HepG2 (cell line): ENCODE results near the gene MXD3. TPM values are rescaled to one million over a fixed set of nuclear protein-coding genes. Genes with fewer than 3 reads are reported as not detected.
A peak's percentile ranks its signal among the peaks of the same experiment; 100 is the strongest.

Source experiments
- ATAC-seq: fragments of 200-7000 bp; cut with Tn5 transposase; 3 replicates; pipeline ENCODE4 v1.9.1; 2020; ENCODE audit warnings: mild to moderate bottlenecking, moderate library complexity
- BruUV-seq: library from RNA; stranded (reverse); fragments of 400-500 nt; replicated peaks from 2 replicates; lab custom pipeline; 2021; lab: Mats Ljungman, UMichigan
- CTCF ChIA-PET: fragments of 300-600 bp; formaldehyde crosslinking; extraction: SDS; loops from one replicate; lab custom pipeline; 2021; ENCODE audit warnings: low total read pairs, inconsistent platforms, low intra/inter-chr PET ratio; lab: Yijun Ruan, JAX
- POLR2A ChIA-PET: fragments of 350-600 bp; sonication (Branson Sonifier 250); formaldehyde crosslinking; loops from one replicate; lab custom pipeline; 2020; ENCODE audit warnings: antibody characterized with exemption, inconsistent platforms; lab: Yijun Ruan, JAX
- DNase-seq: peaks from one replicate; pipeline ENCODE4 v3.0.0-alpha.2; 2015; ENCODE audit warnings: low spot score
- FAIRE-seq: peaks from 3 replicates; lab custom pipeline; 2011; peaks lifted over from hg19 to GRCh38; lab: Jason Lieb, UNC
- H2AFZ ChIP-seq: one replicate; pipeline ENCODE4 v1.6.1; 2011; ENCODE audit warnings: low read length, inconsistent platforms
- H3K27ac ChIP-seq: fragments of 300-600 bp; 3 replicates; pipeline ENCODE4 v1.8.0; 2011; ENCODE audit warnings: mixed run types, mild to moderate bottlenecking, mixed read lengths, low read length, inconsistent platforms; ENCODE audit not compliant: insufficient read depth; ENCODE audit errors: extremely low read length
- H3K27me3 ChIP-seq, 2 experiments: fragments of 200-600 bp in 1 of 2; 2 replicates in 1 of 2; 3 replicates in 1 of 2; pipeline versions ENCODE4 v1.6.0 to v1.8.0; 2011; ENCODE audit warnings: low read length in 2 of 2, mild to moderate bottlenecking in 2 of 2, moderate library complexity in 2 of 2, inconsistent platforms in 1 of 2; ENCODE audit not compliant: insufficient read depth in 2 of 2, control insufficient read depth in 1 of 2
- H3K36me3 ChIP-seq, 2 experiments: fragments of 200-600 bp in 1 of 2; replicated peaks in 1 of 2; 2 replicates in 1 of 2; 3 replicates in 1 of 2; pipeline versions ENCODE4 v1.5.1 to v1.8.0; 2011; ENCODE audit warnings: low read length in 2 of 2, inconsistent platforms in 1 of 2; ENCODE audit not compliant: insufficient read depth in 2 of 2, control insufficient read depth in 1 of 2
- H3K4me1 ChIP-seq: 2 replicates; pipeline ENCODE4 v1.5.1; 2012; ENCODE audit warnings: low read length, inconsistent platforms; ENCODE audit not compliant: insufficient read depth
- H3K4me2 ChIP-seq: 2 replicates; pipeline ENCODE4 v1.6.0; 2011; ENCODE audit warnings: low read depth, low read length, inconsistent platforms
- H3K4me3 ChIP-seq, 3 experiments: fragments of 200-600 bp in 1 of 3; sonication (generic), shearing (Covaris generic) in 1 of 3; replicated peaks in 1 of 3; 2 replicates each; pipeline ENCODE4 v1.5.1; 2011 to 2016; ENCODE audit warnings: low read length in 3 of 3, inconsistent platforms in 2 of 3, low read depth in 2 of 3, mild to moderate bottlenecking in 2 of 3, control low read depth in 1 of 3, mixed read lengths in 1 of 3; ENCODE audit not compliant: insufficient read depth in 1 of 3
- H3K79me2 ChIP-seq: one replicate; pipeline ENCODE4 v1.6.1; 2011; ENCODE audit warnings: low read length, inconsistent platforms; ENCODE audit not compliant: insufficient read depth
- H3K9ac ChIP-seq: 2 replicates; pipeline ENCODE4 v1.6.0; 2011; ENCODE audit warnings: mild to moderate bottlenecking, low read depth, low read length, inconsistent platforms; ENCODE audit not compliant: insufficient read depth
- H3K9me3 ChIP-seq: 2 replicates; pipeline ENCODE4 v1.5.1; 2012; ENCODE audit warnings: mild to moderate bottlenecking, low read length
- H4K20me1 ChIP-seq: 2 replicates; pipeline ENCODE4 v1.6.0; 2011; ENCODE audit warnings: inconsistent platforms, mild to moderate bottlenecking, low read length, moderate library complexity; ENCODE audit not compliant: insufficient read depth
- SAFB2 ChIP-seq: sonication (generic); formaldehyde crosslinking; IDR thresholded peaks from 2 replicates; pipeline ENCODE4 v1.5.1; 2020; ENCODE audit warnings: missing genetic modification reagents, low read depth, mild to moderate bottlenecking, borderline replicate concordance
- ZNF124 ChIP-seq: sonication (generic); formaldehyde crosslinking; IDR thresholded peaks from 2 replicates; pipeline ENCODE4 v1.4.0; 2020; ENCODE audit warnings: missing genetic modification reagents
- ZNF180 ChIP-seq: sonication (generic); formaldehyde crosslinking; IDR thresholded peaks from 2 replicates; pipeline ENCODE4 v1.4.0; 2020; ENCODE audit warnings: low read depth, missing genetic modification reagents, borderline replicate concordance
- ZNF354B ChIP-seq: sonication (generic); formaldehyde crosslinking; IDR thresholded peaks from 2 replicates; pipeline ENCODE4 v1.8.0; 2022; ENCODE audit warnings: mild to moderate bottlenecking, missing genetic modification reagents
- WGBS: methylation state at CpG from one replicate; pipeline ENCODE4 v1.1.6; 2017; ENCODE audit warnings: low lambda C conversion rate; 5-methylcytosine and 5-hydroxymethylcytosine counted together
- in situ Hi-C: cut with HindIII; loops from 2 replicates; pipeline ENCODE4 v1.10.0; 2017; ENCODE audit warnings: low pct_unique_long_range_greater_than_20kb; ENCODE audit not compliant: extremely low pct_ligation_motif_present
- intact Hi-C: fragments of 100-400 bp; cut with micrococcal nuclease; formaldehyde crosslinking; loops from one replicate; pipeline ENCODE4 v1.10.0; 2022; ENCODE audit not compliant: unreplicated experiment
- polyA plus RNA-seq, 8 experiments: library from polyadenylated mRNA; depleted of rRNA in 3 of 8; stranded (reverse) in 7 of 8; unstranded in 1 of 8; fragments of >200 nt; fragmentation: Illumina TruSeq in 4 of 8; extraction: Trizol in 4 of 8; gene quantifications; 2 replicates each; pipeline versions ENCODE4 v1.2.1 to v1.2.3, GENCODE V29; 2011 to 2016; ENCODE audit warnings: low read depth in 4 of 8, missing spikeins in 1 of 8, mixed read lengths in 1 of 8; ENCODE audit not compliant: insufficient read depth in 1 of 8
- total RNA-seq, 5 experiments: library from RNA; depleted of rRNA; stranded (reverse); fragments of >200 nt; fragmentation: Illumina TruSeq; extraction: Trizol; gene quantifications; 2 replicates each; pipeline ENCODE4 v1.2.3, GENCODE V29; 2016; ENCODE audit warnings: low read depth in 1 of 5
- TF ChIP-seq, protein P1 (sequence below): IDR thresholded peaks from 2 replicates; pipeline ENCODE4 v1.6.1; 2016; ENCODE audit warnings: low read depth
- TF ChIP-seq, protein P2 (sequence below): sonication (generic); formaldehyde crosslinking; IDR thresholded peaks from 2 replicates; pipeline ENCODE4 v1.8.1; 2023; ENCODE audit warnings: mild to moderate bottlenecking, moderate library complexity, missing genetic modification reagents

MXD3 gene
- total and polyA plus RNA-seq, 2 of the 13 experiments (the other 11 are each of a cell fraction or from before 2014, with no cell fraction given) = 10.5 to 12.8 TPM

DNA sequence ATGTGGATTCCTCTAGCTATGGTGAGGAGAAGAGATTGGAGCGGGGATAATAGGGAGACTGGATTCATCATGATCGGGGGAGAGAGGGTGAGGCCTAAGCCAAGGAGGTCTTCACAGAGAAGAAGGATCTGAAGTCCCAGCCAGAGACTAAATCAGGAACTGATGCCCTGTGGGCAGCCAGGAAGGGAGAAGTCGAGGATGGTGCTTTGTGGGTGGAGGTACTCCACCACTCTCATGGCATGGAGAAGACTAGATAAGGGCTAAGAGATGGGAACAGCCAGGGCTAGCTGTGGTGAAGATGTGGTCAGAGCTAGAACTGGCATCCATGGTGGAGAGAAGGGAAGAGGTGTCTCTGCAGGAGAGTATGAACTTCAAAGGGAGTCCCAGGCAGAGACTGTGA is 43.0 kb upstream of the MXD3 start:
- Histone ChIP-seq H2AFZ (no peak overlapping the region), H3K27me3 (peaks cover 0 to under 1% of the 10 kb centered on the region in 2 experiments; a peak in 1 of 5 replicates), H3K4me3 (peak overlapping the region in 2 of 3 experiments; percentile 8 to 33; a peak in 3 of 6 replicates), H3K4me2 (peak overlapping the region; percentile 75), H4K20me1 (no peaks in the 10 kb centered on the region), H3K36me3 (no peaks in the 10 kb centered on the region; a peak in 1 of 5 replicates), H3K27ac (peak overlapping the region; percentile 60), H3K4me1 (peaks cover 88% of the 10 kb centered on the region), H3K79me2 (peaks cover 17% of the 10 kb centered on the region), H3K9me3 (no peaks in the 10 kb centered on the region), H3K9ac (peak overlapping the region; percentile 45)
- TF ChIP-seq ZNF124 (CRISPR knock-in tag) (no peak), SAFB2 (CRISPR knock-in tag) (no peak), ZNF354B (CRISPR knock-in tag) (0 out of 2 replicates have a peak, but pooled peaks have one; percentile 34), ZNF180 (CRISPR knock-in tag) (no peak)
- TF ChIP-seq, protein P1, sequence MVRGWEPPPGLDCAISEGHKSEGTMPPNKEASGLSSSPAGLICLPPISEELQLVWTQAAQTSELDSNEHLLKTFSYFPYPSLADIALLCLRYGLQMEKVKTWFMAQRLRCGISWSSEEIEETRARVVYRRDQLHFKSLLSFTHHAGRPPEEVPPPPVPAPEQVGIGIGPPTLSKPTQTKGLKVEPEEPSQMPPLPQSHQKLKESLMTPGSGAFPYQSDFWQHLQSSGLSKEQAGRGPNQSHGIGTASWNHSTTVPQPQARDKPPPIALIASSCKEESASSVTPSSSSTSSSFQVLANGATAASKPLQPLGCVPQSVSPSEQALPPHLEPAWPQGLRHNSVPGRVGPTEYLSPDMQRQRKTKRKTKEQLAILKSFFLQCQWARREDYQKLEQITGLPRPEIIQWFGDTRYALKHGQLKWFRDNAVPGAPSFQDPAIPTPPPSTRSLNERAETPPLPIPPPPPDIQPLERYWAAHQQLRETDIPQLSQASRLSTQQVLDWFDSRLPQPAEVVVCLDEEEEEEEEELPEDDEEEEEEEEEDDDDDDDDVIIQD (CRISPR knock-in tag) = no peak
- TF ChIP-seq, protein P2, sequence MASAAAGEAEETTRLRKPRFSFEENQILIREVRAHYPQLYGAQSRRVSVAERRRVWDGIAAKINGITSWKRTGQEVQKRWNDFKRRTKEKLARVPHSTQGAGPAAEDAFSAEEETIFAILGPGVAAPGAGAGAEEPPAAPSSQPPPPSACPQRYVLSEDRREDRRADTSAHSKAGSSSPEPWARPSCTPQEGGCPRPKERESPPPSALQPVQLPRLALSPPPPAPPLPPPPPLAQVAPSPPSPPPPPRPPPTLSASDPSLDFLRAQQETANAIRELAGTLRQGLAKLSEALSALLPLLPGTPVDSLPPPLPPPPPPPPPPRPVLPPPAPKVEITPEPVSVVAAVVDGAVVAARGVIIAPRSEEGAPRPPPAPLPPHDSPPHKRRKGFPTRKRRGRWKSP (CRISPR knock-in tag) = 0 out of 2 replicates have a peak, but pooled peaks have one; percentile 6
- no peak for ATAC-seq
- intact Hi-C loops (no loop called here), in situ Hi-C loops (loop anchor here (25.0 kb wide), 1 partner anchor 817 kb away; the partner anchor contains the start of genes CDHR2 and RNF44)
- BruUV-seq = TSS peak; percentile 83
- FAIRE-seq = no peak
- ChIA-PET POLR2A (interaction anchor here (0.6 to 6.8 kb wide), 17 partner anchors 9 to 268 kb away, joined by 3 to 84 read pairs (median 4); partner anchors contain the start of genes F12, FGFR4 and PDLIM7), CTCF (no interaction called here)
- no peak for DNase-seq
- 59% methylated on average over 3 of the region's 3 CpGs for WGBS
